WERI-Rb-1 (cell line): ENCODE data around the gene HMG20A.

Source experiments
- DNase-seq: peaks from one replicate; pipeline ENCODE4 v3.0.0-alpha.2; 2020
- H3K27ac ChIP-seq: fragments of 250-450 bp; sonication (Bioruptor Pico); 2 replicates; pipeline ENCODE4 v1.5.1; 2020; ENCODE audit warnings: mild to moderate bottlenecking, moderate library complexity
- H3K27me3 ChIP-seq: fragments of 250-450 bp; sonication (Bioruptor Pico); 2 replicates; pipeline ENCODE4 v1.5.1; 2021; ENCODE audit warnings: mild to moderate bottlenecking, low read depth, moderate library complexity; ENCODE audit not compliant: insufficient read depth, severe bottlenecking
- H3K36me3 ChIP-seq: fragments of 250-450 bp; sonication (Bioruptor Pico); 2 replicates; pipeline ENCODE4 v1.5.1; 2020; ENCODE audit warnings: mild to moderate bottlenecking, moderate library complexity
- H3K4me3 ChIP-seq: 2 replicates; pipeline ENCODE4 v1.5.1; 2011; ENCODE audit warnings: low read depth, mild to moderate bottlenecking, control low read depth, low read length
- H3K9me3 ChIP-seq: fragments of 250-450 bp; sonication (Bioruptor Pico); 2 replicates; pipeline ENCODE4 v1.5.1; 2021; ENCODE audit warnings: mild to moderate bottlenecking, moderate library complexity; ENCODE audit not compliant: severe bottlenecking
- CTCF ChIP-seq: IDR thresholded peaks from 2 replicates; pipeline ENCODE4 v1.5.1; 2011; ENCODE audit warnings: low read depth, mild to moderate bottlenecking, control low read depth, inconsistent platforms, low read length

The HMG20A gene

GRCh38 chr15:77487888-77488287 lies 67.2 kb downstream of the HMG20A start:
- Histone ChIP-seq H3K4me3 (no peak overlapping the region), H3K36me3 (peaks cover 17% of the 10 kb centered on the region), H3K9me3 (no peaks in the 10 kb centered on the region), H3K27ac (no peak overlapping the region), H3K27me3 (no peaks in the 10 kb centered on the region)
- no peak for TF ChIP-seq CTCF
- DNase-seq = no peak

- Histone ChIP-seq H3K27ac (no peak overlapping the region), H3K9me3 (no peaks in the 10 kb centered on the region), H3K4me3 (no peak overlapping the region), H3K27me3 (no peaks in the 10 kb centered on the region), H3K36me3 (peaks cover 5% of the 10 kb centered on the region)
- no peak for TF ChIP-seq CTCF
- no peak for DNase-seq
Observed at GRCh38 chr15:77489647-77490046, 69.0 kb downstream of the HMG20A start.

GRCh38 chr15:77493324-77493907 lies 72.7 kb downstream of the HMG20A start:
- no peak for DNase-seq
- Histone ChIP-seq H3K27me3 (no peaks in the 10 kb centered on the region), H3K4me3 (no peak overlapping the region), H3K9me3 (no peaks in the 10 kb centered on the region), H3K36me3 (no peaks in the 10 kb centered on the region), H3K27ac (no peak overlapping the region)
- TF ChIP-seq CTCF = no peak

GRCh38 chr15:77494073-77494867 lies 73.6 kb downstream of the HMG20A start:
- no peak for TF ChIP-seq CTCF
- Histone ChIP-seq H3K27ac (no peak overlapping the region), H3K4me3 (no peak overlapping the region)

GRCh38 chr15:77494964-77495363 lies 74.3 kb downstream of the HMG20A start:
- no peaks in the 10 kb centered on the region for H3K9me3 ChIP-seq
- H3K36me3 ChIP-seq = no peaks in the 10 kb centered on the region
- no peak for TF ChIP-seq CTCF
- H3K27me3 ChIP-seq = no peaks in the 10 kb centered on the region
- H3K27ac ChIP-seq = no peak overlapping the region
- no peak overlapping the region for H3K4me3 ChIP-seq
- no peak for DNase-seq

More at GRCh38 chr15:77494073-77494867, 73.6 kb downstream of the HMG20A start:
- no peak for DNase-seq
- Histone ChIP-seq H3K36me3 (no peaks in the 10 kb centered on the region), H3K27me3 (no peaks in the 10 kb centered on the region), H3K9me3 (no peaks in the 10 kb centered on the region)
